IMR-90 (cell line): Measurements from ENCODE around the gene CCDC170. TPM values are rescaled to one million over a fixed set of nuclear protein-coding genes. Genes with fewer than 3 reads are reported as not detected.

Experiments
- ATAC-seq: fragments of 200-7000 bp; cut with Tn5 transposase; 2 replicates; pipeline ENCODE4 v1.9.1; 2020; ENCODE audit warnings: low read depth, mild to moderate bottlenecking, moderate library complexity
- BruUV-seq: library from RNA; stranded (reverse); fragments of 400-500 nt; replicated peaks from 2 replicates; lab custom pipeline; 2021; lab: Mats Ljungman, UMichigan
- CTCF ChIA-PET: fragments of 300-600 bp; formaldehyde crosslinking; extraction: SDS; loops from one replicate; lab custom pipeline; 2021; ENCODE audit warnings: antibody characterized with exemption; lab: Yijun Ruan, JAX
- POLR2A ChIA-PET: fragments of 300-600 bp; sonication (Branson Sonifier 250); formaldehyde crosslinking; loops from one replicate; lab custom pipeline; 2022; ENCODE audit warnings: antibody characterized with exemption; ENCODE audit not compliant: unreplicated experiment; lab: Charles Lee
- DNase-seq: peaks from one replicate; pipeline ENCODE4 v3.0.0; 2013
- H2AFZ ChIP-seq: replicated peaks from 2 replicates; pipeline ENCODE3; 2013; ENCODE audit warnings: low read length, mild to moderate bottlenecking; ENCODE audit not compliant: poor library complexity
- H2AK5ac ChIP-seq: 2 replicates; pipeline ENCODE4 v1.6.1; 2013; ENCODE audit warnings: low read depth, low read length, inconsistent platforms
- H2AK9ac ChIP-seq: replicated peaks from 2 replicates; pipeline ENCODE3; 2013; ENCODE audit warnings: mild to moderate bottlenecking, low read depth, low read length, moderate library complexity; ENCODE audit not compliant: poor library complexity
- H2BK120ac ChIP-seq: 2 replicates; pipeline ENCODE4 v1.6.1; 2013; ENCODE audit warnings: low read depth, low read length, inconsistent platforms
- H2BK15ac ChIP-seq: 3 replicates; pipeline ENCODE4 v1.6.1; 2013; ENCODE audit warnings: low read depth, low read length, inconsistent platforms
- H2BK20ac ChIP-seq: 2 replicates; pipeline ENCODE4 v1.6.1; 2013; ENCODE audit warnings: low read depth, mild to moderate bottlenecking, inconsistent platforms, low read length, moderate library complexity
- H2BK5ac ChIP-seq: 2 replicates; pipeline ENCODE4 v1.6.1; 2013; ENCODE audit warnings: mild to moderate bottlenecking, low read depth, low read length, inconsistent platforms; ENCODE audit not compliant: poor library complexity, severe bottlenecking
- H3K14ac ChIP-seq: replicated peaks from 2 replicates; pipeline ENCODE4 v1.6.1; 2013; ENCODE audit warnings: low read depth, low read length, inconsistent platforms
- H3K18ac ChIP-seq: 2 replicates; pipeline ENCODE4 v1.6.1; 2013; ENCODE audit warnings: low read depth, low read length, control low read depth
- H3K23ac ChIP-seq: 2 replicates; pipeline ENCODE4 v1.6.1; 2013; ENCODE audit warnings: low read depth, low read length, inconsistent platforms
- H3K27ac ChIP-seq: 2 replicates; pipeline ENCODE4 v1.5.1; 2013; ENCODE audit warnings: mild to moderate bottlenecking, control low read depth, low read length; ENCODE audit not compliant: insufficient read depth
- H3K27me3 ChIP-seq: 2 replicates; pipeline ENCODE4 v1.6.1; 2013; ENCODE audit warnings: low read length; ENCODE audit not compliant: control insufficient read depth, insufficient read depth
- H3K36me3 ChIP-seq: 2 replicates; pipeline ENCODE4 v1.6.1; 2013; ENCODE audit warnings: low read length, mixed read lengths; ENCODE audit not compliant: control insufficient read depth, insufficient read depth
- H3K4ac ChIP-seq: 2 replicates; pipeline ENCODE4 v1.6.1; 2013; ENCODE audit warnings: low read depth, low read length, inconsistent platforms
- H3K4me1 ChIP-seq: 2 replicates; pipeline ENCODE4 v1.6.1; 2013; ENCODE audit warnings: low read length, mixed read lengths; ENCODE audit not compliant: control insufficient read depth, insufficient read depth
- H3K4me2 ChIP-seq: 2 replicates; pipeline ENCODE4 v1.6.1; 2013; ENCODE audit warnings: low read depth, mild to moderate bottlenecking, control low read depth, low read length, moderate library complexity
- H3K4me3 ChIP-seq: 2 replicates; pipeline ENCODE4 v1.5.1; 2013; ENCODE audit warnings: low read depth, mild to moderate bottlenecking, control low read depth, low read length, moderate library complexity; ENCODE audit not compliant: insufficient read depth
- H3K56ac ChIP-seq: 2 replicates; pipeline ENCODE4 v1.6.1; 2013; ENCODE audit warnings: low read length, inconsistent platforms; ENCODE audit not compliant: insufficient read depth; ENCODE audit errors: extremely low read depth
- H3K79me1 ChIP-seq, 2 experiments: 2 replicates each; pipeline ENCODE4 v1.6.1; 2013; ENCODE audit warnings: low read length in 2 of 2, inconsistent platforms in 1 of 2, low read depth in 1 of 2
- H3K9ac ChIP-seq: 2 replicates; pipeline ENCODE4 v1.6.1; 2013; ENCODE audit warnings: low read depth, low read length, control low read depth
- H3K9me1 ChIP-seq: 2 replicates; pipeline ENCODE4 v1.6.1; 2013; ENCODE audit warnings: low read length, inconsistent platforms; ENCODE audit not compliant: insufficient read depth
- H3K9me3 ChIP-seq: 2 replicates; pipeline ENCODE4 v1.6.1; 2013; ENCODE audit warnings: low read length; ENCODE audit not compliant: control insufficient read depth, insufficient read depth
- H4K20me1 ChIP-seq: 2 replicates; pipeline ENCODE4 v1.6.1; 2013; ENCODE audit warnings: low read length, inconsistent platforms; ENCODE audit not compliant: insufficient read depth
- H4K5ac ChIP-seq: 2 replicates; pipeline ENCODE4 v1.6.1; 2013; ENCODE audit warnings: mild to moderate bottlenecking, low read depth, low read length, control low read depth
- H4K8ac ChIP-seq, 2 experiments: 2 replicates each; pipeline ENCODE4 v1.6.1; 2013; ENCODE audit warnings: low read depth in 2 of 2, low read length in 2 of 2, control low read depth in 1 of 2, inconsistent platforms in 1 of 2
- H4K91ac ChIP-seq: 2 replicates; pipeline ENCODE4 v1.6.1; 2013; ENCODE audit warnings: low read depth, low read length, inconsistent platforms; ENCODE audit not compliant: insufficient read depth
- RCOR1 ChIP-seq: IDR thresholded peaks from 2 replicates; pipeline ENCODE4 v1.6.1; 2012; ENCODE audit warnings: mild to moderate bottlenecking, low read length, improper control_type of control experiment; ENCODE audit not compliant: insufficient replicate concordance
- dilution Hi-C: fragments of 300-500 bp; cut with HindIII; formaldehyde crosslinking; loops from one replicate; pipeline ENCODE4 v1.14.3; 2018; ENCODE audit warnings: low sequenced_read_pairs; ENCODE audit not compliant: unreplicated experiment
- in situ Hi-C: fragments of 300-500 bp; cut with MboI; formaldehyde crosslinking; loops from 3 replicates; pipeline ENCODE4 v1.14.3; 2019; ENCODE audit warnings: low sequenced_read_pairs, inconsistent platforms, mixed read lengths
- intact Hi-C: fragments of 100-400 bp; cut with micrococcal nuclease; formaldehyde crosslinking; loops from 2 replicates; pipeline ENCODE4 v1.10.0; 2022
- polyA plus RNA-seq, 3 experiments: library from polyadenylated mRNA; depleted of rRNA; stranded (reverse); fragments of >200 nt; gene quantifications; 2 replicates each; pipeline ENCODE4 v1.2.3, GENCODE V29; 2012; ENCODE audit warnings: low replicate concordance in 1 of 3
- total RNA-seq: library from RNA; depleted of rRNA; stranded (reverse); fragments of >200 nt; gene quantifications from 2 replicates; pipeline ENCODE4 v1.2.3, GENCODE V29; 2012

CCDC170 gene
- total and polyA plus RNA-seq, 2 of the 4 experiments (the other 2 are of a cell fraction), result 0.12 to 0.54 TPM

DNA sequence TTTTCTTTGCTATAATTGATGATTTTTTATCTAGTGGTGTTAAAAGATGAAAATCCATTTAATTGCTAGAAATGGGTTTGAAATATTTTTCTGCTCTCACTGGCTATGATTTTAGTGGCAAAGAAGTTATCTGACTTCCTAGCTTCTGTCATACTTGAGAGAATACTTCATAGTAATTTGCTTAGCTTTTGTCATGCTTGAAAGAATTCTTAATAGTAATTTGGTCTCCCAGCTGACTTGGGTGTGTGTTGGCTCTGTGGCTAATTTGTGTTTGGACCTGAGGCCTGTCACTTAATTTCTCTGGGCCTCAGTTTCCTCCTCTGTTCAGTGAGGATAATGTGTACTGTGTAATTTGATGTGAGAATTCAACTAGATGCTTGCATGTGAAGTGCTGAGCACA, 29.1 kb upstream of the CCDC170 start:
- DNase-seq (no peak), ATAC-seq (no peak)
- Histone ChIP-seq H3K27ac (no peak overlapping the region), H3K23ac (no peak overlapping the region), H2AFZ (no peak overlapping the region), H3K4me1 (no peaks in the 10 kb centered on the region), H3K27me3 (no peaks in the 10 kb centered on the region), H3K79me1 (peaks cover 12 to 15% of the 10 kb centered on the region in 2 experiments), H3K36me3 (peaks cover 18% of the 10 kb centered on the region), H2BK120ac (no peak overlapping the region), H4K5ac (no peak overlapping the region), H3K9me3 (no peaks in the 10 kb centered on the region), H4K20me1 (no peaks in the 10 kb centered on the region), H2BK15ac (no peak overlapping the region), H3K4me2 (no peak overlapping the region), H2AK5ac (no peak overlapping the region), H4K91ac (no peak overlapping the region), H2BK5ac (no peak overlapping the region), H3K9ac (no peak overlapping the region), H2AK9ac (no peak overlapping the region), H3K9me1 (no peaks in the 10 kb centered on the region), H3K14ac (no peak overlapping the region), H4K8ac (no peak overlapping the region), H3K56ac (no peak overlapping the region), H3K18ac (no peak overlapping the region), H3K4ac (no peak overlapping the region), H3K4me3 (no peak overlapping the region), H2BK20ac (no peak overlapping the region)
- no peak for TF ChIP-seq RCOR1
- dilution Hi-C loops (no loop called here), in situ Hi-C loops (no loop called here), intact Hi-C loops (no loop called here)
- BruUV-seq, result no TSS peak
- POLR2A ChIA-PET, result no interaction called here
- CTCF ChIA-PET, result no interaction called here
